ENCODE data around the gene PLK5. TPM values are rescaled to one million over a fixed set of nuclear protein-coding genes. Genes with fewer than 3 reads are reported as not detected.

The PLK5 gene
- total and polyA plus RNA-seq, 2 donors (not counting 1 experiment from before 2014, with no cell fraction given): not detected

DNA sequence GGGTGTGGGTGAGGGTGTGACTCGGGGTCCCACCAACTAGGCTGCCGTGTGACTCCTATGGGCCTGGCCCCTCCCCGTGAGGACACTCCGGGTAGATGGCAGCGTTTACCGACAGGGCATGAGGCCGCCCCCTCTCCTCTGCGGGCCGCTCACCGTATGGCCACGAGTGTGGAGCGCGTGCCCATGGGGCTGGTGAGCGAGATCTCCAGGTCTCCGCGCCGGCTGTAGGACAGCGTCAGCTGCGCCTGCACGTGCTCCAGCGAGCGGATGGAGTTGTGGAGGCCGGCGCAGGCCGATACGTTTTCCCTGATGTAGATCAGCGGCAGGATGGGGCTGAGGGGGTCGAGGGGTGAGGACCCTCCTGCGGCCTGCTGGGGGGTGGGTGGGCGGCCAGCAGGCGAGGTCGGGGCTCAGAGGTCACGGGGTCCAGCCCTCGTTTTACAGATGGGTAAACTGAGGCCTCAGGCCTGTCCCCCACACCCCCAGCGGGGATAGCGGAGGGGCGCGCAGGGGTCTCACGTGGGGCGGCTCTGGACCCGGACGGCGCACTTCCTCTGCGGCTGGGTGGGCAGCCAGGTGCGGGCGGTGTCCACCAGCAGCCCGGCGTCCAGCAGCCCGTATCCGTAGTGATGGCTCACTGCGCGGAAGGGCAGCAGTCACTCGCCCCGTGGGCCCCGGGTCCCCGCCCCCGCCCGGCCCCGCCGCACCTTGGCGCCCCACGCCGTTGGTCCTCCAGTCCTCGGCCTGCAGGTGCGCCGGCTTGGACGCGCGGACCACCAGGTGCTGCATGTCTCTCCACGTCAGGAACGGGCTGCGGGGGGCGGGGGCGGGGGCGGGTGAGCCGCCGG lies 40.5 kb upstream of the PLK5 start:
- TF ChIP-seq, protein P1, sequence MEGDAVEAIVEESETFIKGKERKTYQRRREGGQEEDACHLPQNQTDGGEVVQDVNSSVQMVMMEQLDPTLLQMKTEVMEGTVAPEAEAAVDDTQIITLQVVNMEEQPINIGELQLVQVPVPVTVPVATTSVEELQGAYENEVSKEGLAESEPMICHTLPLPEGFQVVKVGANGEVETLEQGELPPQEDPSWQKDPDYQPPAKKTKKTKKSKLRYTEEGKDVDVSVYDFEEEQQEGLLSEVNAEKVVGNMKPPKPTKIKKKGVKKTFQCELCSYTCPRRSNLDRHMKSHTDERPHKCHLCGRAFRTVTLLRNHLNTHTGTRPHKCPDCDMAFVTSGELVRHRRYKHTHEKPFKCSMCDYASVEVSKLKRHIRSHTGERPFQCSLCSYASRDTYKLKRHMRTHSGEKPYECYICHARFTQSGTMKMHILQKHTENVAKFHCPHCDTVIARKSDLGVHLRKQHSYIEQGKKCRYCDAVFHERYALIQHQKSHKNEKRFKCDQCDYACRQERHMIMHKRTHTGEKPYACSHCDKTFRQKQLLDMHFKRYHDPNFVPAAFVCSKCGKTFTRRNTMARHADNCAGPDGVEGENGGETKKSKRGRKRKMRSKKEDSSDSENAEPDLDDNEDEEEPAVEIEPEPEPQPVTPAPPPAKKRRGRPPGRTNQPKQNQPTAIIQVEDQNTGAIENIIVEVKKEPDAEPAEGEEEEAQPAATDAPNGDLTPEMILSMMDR (IDR thresholded peaks at IDR 0.05): no peak
- TF ChIP-seq EZH2 (IDR thresholded peaks at IDR 0.05; ENCODE audit: borderline replicate concordance, insufficient read depth, low read depth, low read length, poor library complexity, severe bottlenecking): no peak
- Histone ChIP-seq H3K79me2 (ENCODE audit: control insufficient read depth, insufficient read depth, low read length) (peaks cover 10% of the 10 kb centered on the region), H4K20me1 (ENCODE audit: control insufficient read depth, insufficient read depth, low read length, poor library complexity, severe bottlenecking) (peaks cover 5% of the 10 kb centered on the region), H3K36me3 (replicated peaks in 1 of 2; ENCODE audit: control extremely low read depth in 1 of 2, control insufficient read depth in 1 of 2, extremely low read depth in 1 of 2, insufficient read depth in 2 of 2, low read length in 1 of 2) (no peaks in the 10 kb centered on the region), H3K9ac (ENCODE audit: low read length) (no peak overlapping the region), H3K9me3 (ENCODE audit: control extremely low read depth in 1 of 3, control insufficient read depth in 2 of 3, insufficient read depth in 1 of 3, low read length in 2 of 3) (peaks cover 0 to 4% (median 0%) of the 10 kb centered on the region in 3 donors), H3K27me3 (replicated peaks in 1 of 4; ENCODE audit: control extremely low read depth in 1 of 4, control insufficient read depth in 3 of 4, insufficient read depth in 4 of 4, low read length in 3 of 4) (no peaks in the 10 kb centered on the region), H3K4me2 (replicated peaks; ENCODE audit: low read depth, low read length, poor library complexity, severe bottlenecking) (no peak overlapping the region), H3K27ac (ENCODE audit: low read length in 2 of 2) (no peak overlapping the region), H2AFZ (ENCODE audit: insufficient read depth, low read depth, low read length, poor library complexity, severe bottlenecking) (no peak overlapping the region), H3K4me1 (ENCODE audit: control insufficient read depth in 2 of 2, insufficient read depth in 2 of 2, low read length in 2 of 2) (peaks cover 2 to 9% of the 10 kb centered on the region in 2 donors), H3K4me3 (ENCODE audit: control extremely low read depth in 1 of 5, extremely low read depth in 1 of 5, insufficient read depth in 1 of 5, low read depth in 2 of 5, low read length in 4 of 5) (no peak overlapping the region)
- Mint-ChIP-seq H3K4me3 (no peak overlapping the region), H3K27me3 (no peaks in the 10 kb centered on the region), H3K4me1 (peaks cover 4% of the 10 kb centered on the region), H3K9me3 (ENCODE audit: insufficient read depth) (no peaks in the 10 kb centered on the region), H3K27ac (no peak overlapping the region)
- ChIA-PET POLR2A (no interaction called here), CTCF (no interaction called here)
- 96% methylated on average over 68 of the region's 77 CpGs for WGBS (ENCODE audit: insufficient coverage)
- intact Hi-C loops (cut with micrococcal nuclease): no loop called here
- DNase-seq (peak; percentile 16), ATAC-seq (ENCODE audit: low read depth) (no peak)

DNA sequence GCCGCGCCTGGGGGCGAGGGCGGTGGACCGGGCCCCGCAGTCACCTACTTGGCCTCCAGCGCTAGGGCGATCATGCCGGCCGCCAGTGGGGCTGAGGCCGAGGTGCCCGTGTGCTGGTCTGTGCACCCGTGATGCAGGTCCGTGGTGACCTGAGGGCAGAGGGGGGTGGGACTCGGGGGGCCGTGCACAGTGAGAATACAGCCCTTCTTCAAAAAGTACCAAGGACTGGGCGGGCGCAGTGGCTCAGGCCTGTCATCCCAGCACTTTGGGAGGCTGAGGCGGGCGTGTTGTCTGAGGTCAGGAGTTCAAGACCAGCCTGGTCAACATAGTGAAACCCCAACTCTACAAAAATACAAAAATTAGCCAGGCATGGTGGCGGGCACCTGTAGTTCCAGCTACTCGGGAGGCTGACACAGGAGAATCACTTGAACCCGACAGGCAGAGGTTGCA lies 39.9 kb upstream of the PLK5 start:
- H2AFZ ChIP-seq (ENCODE audit: insufficient read depth, low read depth, low read length, poor library complexity, severe bottlenecking): no peak overlapping the region
- H3K9me3 ChIP-seq (ENCODE audit: control extremely low read depth in 1 of 3, control insufficient read depth in 2 of 3, insufficient read depth in 1 of 3, low read length in 2 of 3): peaks cover 0 to 4% (median 0%) of the 10 kb centered on the region in 3 donors
- no peaks in the 10 kb centered on the region for H4K20me1 ChIP-seq (ENCODE audit: control insufficient read depth, insufficient read depth, low read length, poor library complexity, severe bottlenecking)
- Mint-ChIP-seq H3K9me3 (ENCODE audit: insufficient read depth) (no peaks in the 10 kb centered on the region), H3K4me3 (no peak overlapping the region), H3K4me1 (peaks cover 3% of the 10 kb centered on the region), H3K27me3 (no peaks in the 10 kb centered on the region), H3K27ac (no peak overlapping the region)
- no peak overlapping the region for H3K27ac ChIP-seq (ENCODE audit: low read length in 2 of 2)
- H3K4me2 ChIP-seq (replicated peaks; ENCODE audit: low read depth, low read length, poor library complexity, severe bottlenecking): no peak overlapping the region
- H3K4me1 ChIP-seq (ENCODE audit: control insufficient read depth in 2 of 2, insufficient read depth in 2 of 2, low read length in 2 of 2): peaks cover 0 to 5% of the 10 kb centered on the region in 2 donors
- POLR2A ChIA-PET: no interaction called here
- no peak overlapping the region for H3K9ac ChIP-seq (ENCODE audit: low read length)
- intact Hi-C loops (cut with micrococcal nuclease): no loop called here
- WGBS (ENCODE audit: insufficient coverage): 95% methylated on average over 23 of the region's 23 CpGs
- DNase-seq (no peak), ATAC-seq (ENCODE audit: low read depth) (no peak)
- no peak overlapping the region for H3K4me3 ChIP-seq (ENCODE audit: control extremely low read depth in 1 of 5, extremely low read depth in 1 of 5, insufficient read depth in 1 of 5, low read depth in 2 of 5, low read length in 4 of 5)
- H3K79me2 ChIP-seq (ENCODE audit: control insufficient read depth, insufficient read depth, low read length): peaks cover 3% of the 10 kb centered on the region
- H3K27me3 ChIP-seq (replicated peaks in 1 of 4; ENCODE audit: control extremely low read depth in 1 of 4, control insufficient read depth in 3 of 4, insufficient read depth in 4 of 4, low read length in 3 of 4): no peaks in the 10 kb centered on the region
- CTCF ChIA-PET: no interaction called here
- TF ChIP-seq, protein P1 (IDR thresholded peaks at IDR 0.05): no peak
- no peak for TF ChIP-seq EZH2 (IDR thresholded peaks at IDR 0.05; ENCODE audit: borderline replicate concordance, insufficient read depth, low read depth, low read length, poor library complexity, severe bottlenecking)
- no peaks in the 10 kb centered on the region for H3K36me3 ChIP-seq (replicated peaks in 1 of 2; ENCODE audit: control extremely low read depth in 1 of 2, control insufficient read depth in 1 of 2, extremely low read depth in 1 of 2, insufficient read depth in 2 of 2, low read length in 1 of 2)
